GM23338 (cell line): ENCODE results near the gene BAZ1B. TPM values are rescaled to one million over a fixed set of nuclear protein-coding genes. Genes with fewer than 3 reads are reported as not detected.

Experiments used
- ATAC-seq: fragments of 200-7000 bp; cut with Tn5 transposase; 3 replicates; pipeline ENCODE4 v1.9.1; 2020
- DNase-seq: peaks from one replicate; pipeline ENCODE4 v3.0.0-alpha.2; 2015; ENCODE audit warnings: low spot score
- H2AFZ ChIP-seq: fragments of 200-600 bp; sonication (generic); 2 replicates; pipeline ENCODE4 v1.8.0; 2016; ENCODE audit warnings: antibody characterized with exemption, mild to moderate bottlenecking, moderate library complexity
- H3F3A ChIP-seq: fragments of 200-600 bp; sonication (generic); replicated peaks from 2 replicates; pipeline ENCODE4 v1.8.0; 2017; ENCODE audit warnings: antibody characterized with exemption, mixed run types, low read depth
- H3K27ac ChIP-seq: fragments of 200-600 bp; sonication (generic); 2 replicates; pipeline ENCODE4 v1.6.1; 2016; ENCODE audit warnings: low read depth
- H3K27me3 ChIP-seq: fragments of 200-600 bp; sonication (generic); 2 replicates; pipeline ENCODE4 v1.8.0; 2016; ENCODE audit warnings: mild to moderate bottlenecking, mixed run types, moderate library complexity; ENCODE audit not compliant: insufficient read depth
- H3K36me3 ChIP-seq: fragments of 200-600 bp; sonication (generic); 2 replicates; pipeline ENCODE4 v1.8.0; 2016; ENCODE audit warnings: mild to moderate bottlenecking; ENCODE audit not compliant: insufficient read depth
- H3K4me1 ChIP-seq: fragments of 200-600 bp; sonication (generic); 2 replicates; pipeline ENCODE4 v1.8.0; 2016; ENCODE audit warnings: mild to moderate bottlenecking, moderate library complexity; ENCODE audit not compliant: insufficient read depth
- H3K4me2 ChIP-seq: fragments of 200-600 bp; sonication (generic); 2 replicates; pipeline ENCODE4 v1.7.1; 2017; ENCODE audit warnings: mixed run types
- H3K4me3 ChIP-seq: fragments of 200-600 bp; sonication (generic); 2 replicates; pipeline ENCODE4 v1.6.1; 2016; ENCODE audit warnings: mixed run types
- H3K79me2 ChIP-seq: fragments of 200-600 bp; sonication (generic); replicated peaks from 2 replicates; pipeline ENCODE4 v1.8.0; 2017; ENCODE audit warnings: mild to moderate bottlenecking; ENCODE audit not compliant: insufficient read depth
- H3K9me2 ChIP-seq: fragments of 200-600 bp; sonication (generic); 2 replicates; pipeline ENCODE4 v1.8.0; 2017; ENCODE audit not compliant: insufficient read depth
- H4K20me1 ChIP-seq: fragments of 200-600 bp; sonication (generic); replicated peaks from 2 replicates; pipeline ENCODE4 v1.8.0; 2017; ENCODE audit warnings: mild to moderate bottlenecking; ENCODE audit not compliant: insufficient read depth
- H3K27ac Mint-ChIP-seq: 2 replicates; pipeline ENCODE4 v1.8.0; 2020; ENCODE audit warnings: inconsistent platforms, mild to moderate bottlenecking, moderate library complexity, mixed read lengths
- H3K27me3 Mint-ChIP-seq: 3 replicates; pipeline ENCODE4 v1.8.0; 2022; ENCODE audit warnings: low read depth, mild to moderate bottlenecking, moderate library complexity, mixed read lengths, inconsistent platforms; ENCODE audit not compliant: insufficient read depth, poor library complexity
- H3K36me3 Mint-ChIP-seq: 3 replicates; pipeline ENCODE4 v1.8.0; 2021; ENCODE audit warnings: low read depth, mild to moderate bottlenecking, inconsistent platforms, moderate library complexity, mixed read lengths
- H3K4me1 Mint-ChIP-seq: 3 replicates; pipeline ENCODE4 v1.8.0; 2020; ENCODE audit warnings: mild to moderate bottlenecking, inconsistent platforms, mixed read lengths
- H3K4me3 Mint-ChIP-seq: 3 replicates; pipeline ENCODE4 v1.8.0; 2021; ENCODE audit warnings: moderate library complexity, mild to moderate bottlenecking, inconsistent platforms, mixed read lengths
- H3K9me3 Mint-ChIP-seq: 3 replicates; pipeline ENCODE4 v1.8.0; 2020; ENCODE audit warnings: moderate library complexity, mild to moderate bottlenecking, inconsistent platforms, mixed read lengths
- CREB1 ChIP-seq: fragments of 250-450 bp; sonication (Bioruptor Pico); IDR thresholded peaks from 2 replicates; pipeline ENCODE4 v1.5.0; 2020; ENCODE audit warnings: low read depth, mild to moderate bottlenecking, moderate library complexity
- ETS1 ChIP-seq: IDR thresholded peaks from 2 replicates; pipeline ENCODE4 v1.6.1; 2016; ENCODE audit warnings: antibody characterized with exemption
- EZH2phosphoT487 ChIP-seq: fragments of 200-600 bp; sonication (generic); IDR thresholded peaks from one replicate; pipeline ENCODE4 v1.8.1; 2018; ENCODE audit warnings: antibody characterized with exemption; ENCODE audit not compliant: unreplicated experiment
- JUNB ChIP-seq: IDR thresholded peaks from one replicate; pipeline ENCODE4 v1.6.1; 2016; ENCODE audit warnings: antibody characterized with exemption; ENCODE audit not compliant: unreplicated experiment
- NANOG ChIP-seq: IDR thresholded peaks from 2 replicates; pipeline ENCODE4 v1.6.1; 2016; ENCODE audit warnings: antibody characterized with exemption, borderline replicate concordance
- REST ChIP-seq: IDR thresholded peaks from one replicate; pipeline ENCODE4 v1.6.1; 2018; ENCODE audit warnings: antibody characterized with exemption; ENCODE audit not compliant: unreplicated experiment
- STAT1 ChIP-seq: IDR thresholded peaks from one replicate; pipeline ENCODE4 v1.6.1; 2016; ENCODE audit warnings: antibody characterized with exemption; ENCODE audit not compliant: unreplicated experiment
- ZNF114 ChIP-seq: fragments of 250-450 bp; sonication (Bioruptor Pico); IDR thresholded peaks from 2 replicates; pipeline ENCODE4 v1.5.0; 2020; ENCODE audit warnings: mild to moderate bottlenecking, moderate library complexity
- ZNF331 ChIP-seq: fragments of 250-450 bp; sonication (Bioruptor Pico); IDR thresholded peaks from 2 replicates; pipeline ENCODE4 v1.5.0; 2020; ENCODE audit warnings: low read depth, mild to moderate bottlenecking, moderate library complexity
- ZNF462 ChIP-seq: fragments of 250-450 bp; sonication (Bioruptor Pico); IDR thresholded peaks from 2 replicates; pipeline ENCODE4 v1.5.0; 2020; ENCODE audit warnings: mild to moderate bottlenecking, moderate library complexity
- polyA plus RNA-seq: library from polyadenylated mRNA; unstranded; fragments of >200 nt; fragmentation: Nextera tagmentation; extraction: Ambion mirVana; gene quantifications from 2 replicates; pipeline ENCODE4 v1.2.1, GENCODE V29; 2016
- total RNA-seq: library from RNA; depleted of rRNA; stranded (reverse); fragments of >200 nt; shearing (Covaris generic); gene quantifications from 2 replicates; pipeline ENCODE4 v1.2.3, GENCODE V29; 2014

The BAZ1B gene
- total and polyA plus RNA-seq, 2 experiments from 2014 or later: 40.4 to 70.7 TPM

- H4K20me1 ChIP-seq: peaks cover 51% of the 10 kb centered on the region
- H3K4me2 ChIP-seq: no peak overlapping the region
- no peak overlapping the region for H3K4me3 Mint-ChIP-seq
- H3K27ac ChIP-seq: no peak overlapping the region
- DNase-seq (no peak), ATAC-seq (no peak)
- H3F3A ChIP-seq: 0 out of 2 replicates have a peak, but pooled peaks cover 4% of the 10 kb centered on the region
- no peaks in the 10 kb centered on the region for H3K9me2 ChIP-seq
- peaks cover 91% of the 10 kb centered on the region for H3K79me2 ChIP-seq
- no peak overlapping the region for H3K4me3 ChIP-seq
- H3K27me3 ChIP-seq: no peaks in the 10 kb centered on the region
- TF ChIP-seq REST (no peak), ZNF114 (CRISPR knock-in tag) (no peak), JUNB (no peak), CREB1 (no peak), EZH2phosphoT487 (no peak), ETS1 (no peak), STAT1 (no peak)
- no peak overlapping the region for H2AFZ ChIP-seq
- no peak overlapping the region for H3K27ac Mint-ChIP-seq
- H3K36me3 ChIP-seq: peaks cover 75% of the 10 kb centered on the region
- H3K27me3 Mint-ChIP-seq: no peaks in the 10 kb centered on the region
- H3K4me1 ChIP-seq: no peaks in the 10 kb centered on the region
- H3K36me3 Mint-ChIP-seq: peaks cover 89% of the 10 kb centered on the region
- H3K4me1 Mint-ChIP-seq: no peaks in the 10 kb centered on the region
- H3K9me3 Mint-ChIP-seq: no peaks in the 10 kb centered on the region
Observed at GRCh38 chr7:73504920-73505319, 17.2 kb downstream of the BAZ1B start.

- Histone ChIP-seq H3K27ac (no peak overlapping the region), H3K79me2 (peaks cover 91% of the 10 kb centered on the region), H3K36me3 (peaks cover 81% of the 10 kb centered on the region), H2AFZ (no peak overlapping the region), H3K4me1 (no peaks in the 10 kb centered on the region), H3F3A (0 out of 2 replicates have a peak, but pooled peaks cover 4% of the 10 kb centered on the region), H3K9me2 (no peaks in the 10 kb centered on the region), H3K27me3 (no peaks in the 10 kb centered on the region), H3K4me2 (no peak overlapping the region), H3K4me3 (no peak overlapping the region), H4K20me1 (peaks cover 59% of the 10 kb centered on the region)
- no peak overlapping the region for H3K27ac Mint-ChIP-seq
- H3K4me1 Mint-ChIP-seq: no peaks in the 10 kb centered on the region
- DNase-seq: no peak
- H3K36me3 Mint-ChIP-seq: peaks cover 88% of the 10 kb centered on the region
- no peak for ATAC-seq
- no peak overlapping the region for H3K4me3 Mint-ChIP-seq
- H3K27me3 Mint-ChIP-seq: no peaks in the 10 kb centered on the region
- H3K9me3 Mint-ChIP-seq: no peaks in the 10 kb centered on the region
- TF ChIP-seq ZNF331 (CRISPR knock-in tag): no peak
- TF ChIP-seq ZNF462 (CRISPR knock-in tag): no peak
- no peak for TF ChIP-seq NANOG
Observed at GRCh38 chr7:73504017-73504416, 18.1 kb downstream of the BAZ1B start.
